ENCODE measurements around the gene SPSB4. TPM values are rescaled to one million over a fixed set of nuclear protein-coding genes. Genes with fewer than 3 reads are reported as not detected.
A peak's percentile ranks its signal among the peaks of the same experiment; 100 is the strongest.

The SPSB4 gene
- polyA plus RNA-seq, 4 donors: 0.27 to 0.56 TPM; not detected in 2

- WGBS, 3 donors: 77 to 88% (median 85%) methylated on average over 8 of the region's 8 CpGs
- H3K27ac ChIP-seq (ENCODE audit: low read depth in 1 of 3, low read length in 2 of 3): no peak overlapping the region
- no peaks in the 10 kb centered on the region for H3K4me1 ChIP-seq (ENCODE audit: control insufficient read depth in 3 of 3, insufficient read depth in 2 of 3, low read depth in 1 of 3, low read length in 2 of 3)
- H3K9me3 ChIP-seq (ENCODE audit: control insufficient read depth in 2 of 2, insufficient read depth in 1 of 2, low read depth in 1 of 2, low read length in 1 of 2): peaks cover 0 to 4% of the 10 kb centered on the region in 2 donors
- DNase-seq: no peak
- no peaks in the 10 kb centered on the region for H3K27me3 ChIP-seq (ENCODE audit: control insufficient read depth in 3 of 3, insufficient read depth in 3 of 3, low read length in 3 of 3)
- no peak overlapping the region for H3K4me3 ChIP-seq (ENCODE audit: low read depth in 1 of 3, low read length in 3 of 3)
- no peaks in the 10 kb centered on the region for H3K36me3 ChIP-seq (ENCODE audit: control insufficient read depth in 3 of 3, insufficient read depth in 2 of 3, low read depth in 1 of 3, low read length in 3 of 3)
- no peak for FAIRE-seq
These were observed 49.6 kb downstream of the SPSB4 start for GRCh38 chr3:141100531-141101320.

GRCh38 chr3:141102372-141102771 lies 51.2 kb downstream of the SPSB4 start:
- H3K9me3 ChIP-seq (ENCODE audit: control insufficient read depth in 2 of 2, insufficient read depth in 1 of 2, low read depth in 1 of 2, low read length in 1 of 2): peaks cover 0 to 4% of the 10 kb centered on the region in 2 donors
- H3K36me3 ChIP-seq (ENCODE audit: control insufficient read depth in 3 of 3, insufficient read depth in 2 of 3, low read depth in 1 of 3, low read length in 3 of 3): no peaks in the 10 kb centered on the region
- H3K4me3 ChIP-seq (ENCODE audit: low read depth in 1 of 3, low read length in 3 of 3): no peak overlapping the region
- H3K27me3 ChIP-seq (ENCODE audit: control insufficient read depth in 3 of 3, insufficient read depth in 3 of 3, low read length in 3 of 3): no peaks in the 10 kb centered on the region
- no peak for FAIRE-seq
- WGBS, 3 donors: 86 to 100% (median 91%) methylated on average over 1 of the region's 1 CpG
- no peak for DNase-seq
- no peaks in the 10 kb centered on the region for H3K4me1 ChIP-seq (ENCODE audit: control insufficient read depth in 3 of 3, insufficient read depth in 2 of 3, low read depth in 1 of 3, low read length in 2 of 3)
- no peak overlapping the region for H3K27ac ChIP-seq (ENCODE audit: low read depth in 1 of 3, low read length in 2 of 3)

GRCh38 chr3:141103067-141103466 lies 51.9 kb downstream of the SPSB4 start:
- Histone ChIP-seq H3K27me3 (ENCODE audit: control insufficient read depth in 3 of 3, insufficient read depth in 3 of 3, low read length in 3 of 3) (no peaks in the 10 kb centered on the region), H3K27ac (ENCODE audit: low read depth in 1 of 3, low read length in 2 of 3) (no peak overlapping the region), H3K9me3 (ENCODE audit: control insufficient read depth in 2 of 2, insufficient read depth in 1 of 2, low read depth in 1 of 2, low read length in 1 of 2) (peaks cover 0 to 4% of the 10 kb centered on the region in 2 donors), H3K36me3 (ENCODE audit: control insufficient read depth in 3 of 3, insufficient read depth in 2 of 3, low read depth in 1 of 3, low read length in 3 of 3) (no peaks in the 10 kb centered on the region), H3K4me3 (ENCODE audit: low read depth in 1 of 3, low read length in 3 of 3) (no peak overlapping the region), H3K4me1 (ENCODE audit: control insufficient read depth in 3 of 3, insufficient read depth in 2 of 3, low read depth in 1 of 3, low read length in 2 of 3) (no peaks in the 10 kb centered on the region)
- DNase-seq (no peak), FAIRE-seq (no peak)
- WGBS, 3 donors: 59 to 75% (median 71%) methylated on average over 2 of the region's 2 CpGs

- DNase-seq (no peak), FAIRE-seq (no peak)
- Histone ChIP-seq H3K36me3 (ENCODE audit: control insufficient read depth in 3 of 3, insufficient read depth in 2 of 3, low read depth in 1 of 3, low read length in 3 of 3) (no peaks in the 10 kb centered on the region), H3K27me3 (ENCODE audit: control insufficient read depth in 3 of 3, insufficient read depth in 3 of 3, low read length in 3 of 3) (no peaks in the 10 kb centered on the region), H3K4me1 (ENCODE audit: control insufficient read depth in 3 of 3, insufficient read depth in 2 of 3, low read depth in 1 of 3, low read length in 2 of 3) (no peaks in the 10 kb centered on the region), H3K4me3 (ENCODE audit: low read depth in 1 of 3, low read length in 3 of 3) (no peak overlapping the region), H3K9me3 (ENCODE audit: control insufficient read depth in 2 of 2, insufficient read depth in 1 of 2, low read depth in 1 of 2, low read length in 1 of 2) (peaks cover 0 to 4% of the 10 kb centered on the region in 2 donors), H3K27ac (ENCODE audit: low read depth in 1 of 3, low read length in 2 of 3) (no peak overlapping the region)
- WGBS, 3 donors: 83 to 93% (median 90%) methylated on average over 4 of the region's 4 CpGs
These were observed 52.4 kb downstream of the SPSB4 start for GRCh38 chr3:141103503-141103902.

GRCh38 chr3:141104151-141104821 lies 53.1 kb downstream of the SPSB4 start:
- Histone ChIP-seq H3K4me3 (ENCODE audit: low read depth in 1 of 3, low read length in 3 of 3) (no peak overlapping the region), H3K9me3 (ENCODE audit: control insufficient read depth in 2 of 2, insufficient read depth in 1 of 2, low read depth in 1 of 2, low read length in 1 of 2) (peaks cover 0 to 2% of the 10 kb centered on the region in 2 donors), H3K36me3 (ENCODE audit: control insufficient read depth in 3 of 3, insufficient read depth in 2 of 3, low read depth in 1 of 3, low read length in 3 of 3) (no peaks in the 10 kb centered on the region), H3K4me1 (ENCODE audit: control insufficient read depth in 3 of 3, insufficient read depth in 2 of 3, low read depth in 1 of 3, low read length in 2 of 3) (no peaks in the 10 kb centered on the region), H3K27ac (ENCODE audit: low read depth in 1 of 3, low read length in 2 of 3) (no peak overlapping the region), H3K27me3 (ENCODE audit: control insufficient read depth in 3 of 3, insufficient read depth in 3 of 3, low read length in 3 of 3) (no peaks in the 10 kb centered on the region)
- FAIRE-seq: no peak
- DNase-seq: no peak
- 79 to 89% (median 86%) methylated on average over 11 to 12 of the region's 12 CpGs for WGBS, 3 donors

GRCh38 chr3:141105828-141106628 lies 54.9 kb downstream of the SPSB4 start:
- FAIRE-seq (no peak), DNase-seq (peak; percentile 74 to 84)
- no peaks in the 10 kb centered on the region for H3K9me3 ChIP-seq (ENCODE audit: control insufficient read depth in 2 of 2, insufficient read depth in 1 of 2, low read depth in 1 of 2, low read length in 1 of 2)
- H3K4me1 ChIP-seq (ENCODE audit: control insufficient read depth in 3 of 3, insufficient read depth in 2 of 3, low read depth in 1 of 3, low read length in 2 of 3): no peaks in the 10 kb centered on the region
- WGBS, 3 donors: 32 to 39% (median 34%) methylated on average over 7 of the region's 7 CpGs
- H3K27me3 ChIP-seq (ENCODE audit: control insufficient read depth in 3 of 3, insufficient read depth in 3 of 3, low read length in 3 of 3): no peaks in the 10 kb centered on the region
- H3K27ac ChIP-seq (ENCODE audit: low read depth in 1 of 3, low read length in 2 of 3): no peak overlapping the region
- H3K4me3 ChIP-seq (ENCODE audit: low read depth in 1 of 3, low read length in 3 of 3): no peak overlapping the region
- H3K36me3 ChIP-seq (ENCODE audit: control insufficient read depth in 3 of 3, insufficient read depth in 2 of 3, low read depth in 1 of 3, low read length in 3 of 3): no peaks in the 10 kb centered on the region

GRCh38 chr3:141106842-141107241 lies 55.7 kb downstream of the SPSB4 start:
- Histone ChIP-seq H3K27ac (ENCODE audit: low read depth in 1 of 3, low read length in 2 of 3) (no peak overlapping the region), H3K4me1 (ENCODE audit: control insufficient read depth in 3 of 3, insufficient read depth in 2 of 3, low read depth in 1 of 3, low read length in 2 of 3) (no peaks in the 10 kb centered on the region), H3K36me3 (ENCODE audit: control insufficient read depth in 3 of 3, insufficient read depth in 2 of 3, low read depth in 1 of 3, low read length in 3 of 3) (no peaks in the 10 kb centered on the region), H3K27me3 (ENCODE audit: control insufficient read depth in 3 of 3, insufficient read depth in 3 of 3, low read length in 3 of 3) (no peaks in the 10 kb centered on the region), H3K9me3 (ENCODE audit: control insufficient read depth in 2 of 2, insufficient read depth in 1 of 2, low read depth in 1 of 2, low read length in 1 of 2) (no peaks in the 10 kb centered on the region), H3K4me3 (ENCODE audit: low read depth in 1 of 3, low read length in 3 of 3) (no peak overlapping the region)
- 82 to 95% (median 84%) methylated on average over 2 of the region's 2 CpGs for WGBS, 3 donors
- FAIRE-seq (no peak), DNase-seq (no peak)

- Histone ChIP-seq H3K4me1 (ENCODE audit: control insufficient read depth in 3 of 3, insufficient read depth in 2 of 3, low read depth in 1 of 3, low read length in 2 of 3) (no peaks in the 10 kb centered on the region), H3K9me3 (ENCODE audit: control insufficient read depth in 2 of 2, insufficient read depth in 1 of 2, low read depth in 1 of 2, low read length in 1 of 2) (no peaks in the 10 kb centered on the region), H3K27ac (ENCODE audit: low read depth in 1 of 3, low read length in 2 of 3) (no peak overlapping the region), H3K36me3 (ENCODE audit: control insufficient read depth in 3 of 3, insufficient read depth in 2 of 3, low read depth in 1 of 3, low read length in 3 of 3) (no peaks in the 10 kb centered on the region), H3K4me3 (ENCODE audit: low read depth in 1 of 3, low read length in 3 of 3) (no peak overlapping the region), H3K27me3 (ENCODE audit: control insufficient read depth in 3 of 3, insufficient read depth in 3 of 3, low read length in 3 of 3) (no peaks in the 10 kb centered on the region)
- WGBS, 3 donors: 68 to 78% (median 77%) methylated on average over 6 of the region's 6 CpGs
- DNase-seq (no peak), FAIRE-seq (no peak)
These were observed 56.9 kb downstream of the SPSB4 start for GRCh38 chr3:141108039-141108438.

Measured in small intestine (tissue), 7 donors.